Bronchial epithelial cell (primary cell): ENCODE measurements around the gene DHX32. TPM values are rescaled to one million over a fixed set of nuclear protein-coding genes. Genes with fewer than 3 reads are reported as not detected.

Experiments used
- DNase-seq: peaks from one replicate; pipeline ENCODE4 v3.0.0-alpha.2; 2010; ENCODE audit warnings: low read depth
- FAIRE-seq: peaks from 2 replicates; lab custom pipeline; 2011; peaks lifted over from hg19 to GRCh38; lab: Jason Lieb, UNC
- H3K27me3 ChIP-seq: 2 replicates; pipeline ENCODE4 v1.5.1; 2011; ENCODE audit warnings: low read length; ENCODE audit not compliant: control insufficient read depth, insufficient read depth
- H3K36me3 ChIP-seq: 2 replicates; pipeline ENCODE4 v1.5.1; 2011; ENCODE audit warnings: low read length; ENCODE audit not compliant: control insufficient read depth, insufficient read depth
- H3K4me3 ChIP-seq: 2 replicates; pipeline ENCODE4 v1.5.1; 2011; ENCODE audit warnings: mild to moderate bottlenecking, low read depth, low read length, control low read depth
- CTCF ChIP-seq: IDR thresholded peaks from 2 replicates; pipeline ENCODE4 v1.5.1; 2011; ENCODE audit warnings: mild to moderate bottlenecking, moderate library complexity, low read length, control low read depth, inconsistent platforms; ENCODE audit not compliant: insufficient read depth, severe bottlenecking
- total RNA-seq: library from RNA; depleted of rRNA; stranded (reverse); fragments of >200 nt; gene quantifications from 2 replicates; pipeline ENCODE4 v1.2.1, GENCODE V29; 2014

The DHX32 gene
- total RNA-seq, 1 donor from 2014 or later: 37.6 TPM

GRCh38 chr10:125792342-125793300 lies 88.5 kb downstream of the DHX32 start:
- no peak for DNase-seq
- no peak for TF ChIP-seq CTCF
- Histone ChIP-seq H3K36me3 (peaks cover 6% of the 10 kb centered on the region), H3K27me3 (no peaks in the 10 kb centered on the region), H3K4me3 (no peak overlapping the region)
- FAIRE-seq: peak; percentile 72

- no peak for TF ChIP-seq CTCF
- FAIRE-seq (no peak), DNase-seq (no peak)
- Histone ChIP-seq H3K36me3 (peaks cover 3% of the 10 kb centered on the region), H3K27me3 (no peaks in the 10 kb centered on the region), H3K4me3 (no peak overlapping the region)
These were observed 92.7 kb downstream of the DHX32 start for GRCh38 chr10:125788156-125789034.

Other genes starting within 250 kb of the DHX32 start
- not detected in 2 replicates for gene TEX36, start 198.1 kb downstream of the DHX32 start, total RNA-seq
- gene EDRF1, start 161.6 kb downstream of the DHX32 start, total RNA-seq: 13.4 and 15.5 TPM in 2 replicates
- gene MMP21, start 105.5 kb downstream of the DHX32 start, total RNA-seq: not detected in 2 replicates
- gene UROS, start 58.0 kb downstream of the DHX32 start, total RNA-seq: 17.4 and 20.5 TPM in 2 replicates
- 39.4 and 56.1 TPM in 2 replicates for gene BCCIP, start 57.7 kb downstream of the DHX32 start, total RNA-seq
- gene FANK1, start 15.3 kb upstream of the DHX32 start, total RNA-seq: 2.1 and 5.2 TPM in 2 replicates